HG02885 (cell line): ENCODE results near the gene EP300.
A peak's percentile ranks its signal among the peaks of the same experiment; 100 is the strongest.
"Not testable (repeated sequence)": the region's sequence is repeated elsewhere in the genome, so short reads cannot be mapped to it uniquely, and the experiment has no call there.

ENCODE experiments used
- ATAC-seq: cut with Tn5 transposase; IDR thresholded peaks from one replicate; pipeline ENCODE4 v1.9.1; 2021; ENCODE audit warnings: mild to moderate bottlenecking; ENCODE audit not compliant: unreplicated experiment, poor library complexity

EP300 gene

DNA sequence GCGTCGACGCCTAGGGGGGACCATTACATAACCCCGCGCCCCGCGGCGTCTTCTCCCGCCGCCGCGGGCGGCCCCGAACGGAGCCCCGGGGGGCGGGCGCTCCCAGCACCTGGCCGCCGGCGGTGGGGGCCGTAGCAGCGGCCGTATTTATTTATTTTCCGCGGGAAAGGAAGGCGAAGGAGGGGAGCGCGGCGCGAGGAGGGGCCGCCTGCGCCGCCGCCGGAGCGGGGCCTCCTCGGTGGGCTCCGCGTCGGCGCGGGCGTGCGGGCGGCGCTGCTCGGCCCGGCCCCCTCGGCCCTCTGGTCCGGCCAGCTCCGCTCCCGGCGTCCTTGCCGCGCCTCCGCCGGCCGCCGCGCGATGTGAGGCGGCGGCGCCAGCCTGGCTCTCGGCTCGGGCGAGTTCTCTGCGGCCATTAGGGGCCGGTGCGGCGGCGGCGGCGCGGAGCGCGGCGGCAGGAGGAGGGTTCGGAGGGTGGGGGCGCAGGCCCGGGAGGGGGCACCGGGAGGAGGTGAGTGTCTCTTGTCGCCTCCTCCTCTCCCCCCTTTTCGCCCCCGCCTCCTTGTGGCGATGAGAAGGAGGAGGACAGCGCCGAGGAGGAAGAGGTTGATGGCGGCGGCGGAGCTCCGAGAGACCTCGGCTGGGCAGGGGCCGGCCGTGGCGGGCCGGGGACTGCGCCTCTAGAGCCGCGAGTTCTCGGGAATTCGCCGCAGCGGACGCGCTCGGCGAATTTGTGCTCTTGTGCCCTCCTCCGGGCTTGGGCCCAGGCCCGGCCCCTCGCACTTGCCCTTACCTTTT, at the start of gene EP300:
TSS of gene EP300 (plus strand) at position 570 of the 795 bp plus-strand sequence. CDS start 413 bp downstream, outside the sequence.
- ATAC-seq: peak; percentile 35

- no peak for ATAC-seq
Observed at GRCh38 chr22:41043722-41044121, 48.7 kb upstream of the EP300 start.

- ATAC-seq: not testable (repeated sequence)
Observed at GRCh38 chr22:41045575-41045974, 46.8 kb upstream of the EP300 start.

DNA sequence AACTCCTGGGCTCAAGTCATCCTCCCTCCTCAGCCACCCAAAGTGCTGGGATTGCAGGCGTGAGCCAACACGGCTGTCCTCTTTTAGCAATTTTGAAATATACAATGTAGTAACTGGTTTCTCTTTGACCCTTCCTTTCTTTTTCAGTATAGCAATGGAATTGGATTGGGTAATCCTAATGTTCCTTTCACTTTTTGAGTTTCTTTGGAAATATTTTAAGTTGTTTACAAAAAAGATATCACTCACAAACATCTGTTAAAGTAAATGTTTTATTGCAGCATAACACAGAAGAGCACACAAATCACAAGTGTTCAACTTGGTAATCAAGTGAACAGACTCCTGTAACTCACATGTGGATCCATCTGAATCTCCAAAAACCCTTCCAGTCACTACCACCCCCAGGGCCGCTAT, 44.6 kb upstream of the EP300 start:
- no peak for ATAC-seq

DNA sequence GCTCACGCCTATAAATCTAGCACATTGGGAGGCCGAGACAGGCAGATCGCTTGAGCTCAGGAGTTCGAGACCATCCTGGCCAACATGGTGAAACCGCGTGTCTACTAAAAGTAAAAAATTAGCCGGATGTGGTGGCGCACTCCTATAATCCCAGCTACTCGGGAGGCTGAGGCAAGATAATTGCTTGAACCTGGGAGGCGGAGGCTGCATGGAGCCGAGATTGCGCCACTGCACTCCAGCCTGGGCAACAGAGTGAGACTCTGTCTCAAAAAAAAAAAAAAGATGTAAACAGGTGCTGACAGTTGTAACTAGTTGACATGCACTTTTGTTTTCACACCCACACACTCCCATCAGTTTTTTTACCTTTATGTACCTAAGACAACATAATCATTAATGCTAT, 44.0 kb upstream of the EP300 start:
- ATAC-seq: not testable (repeated sequence)

DNA sequence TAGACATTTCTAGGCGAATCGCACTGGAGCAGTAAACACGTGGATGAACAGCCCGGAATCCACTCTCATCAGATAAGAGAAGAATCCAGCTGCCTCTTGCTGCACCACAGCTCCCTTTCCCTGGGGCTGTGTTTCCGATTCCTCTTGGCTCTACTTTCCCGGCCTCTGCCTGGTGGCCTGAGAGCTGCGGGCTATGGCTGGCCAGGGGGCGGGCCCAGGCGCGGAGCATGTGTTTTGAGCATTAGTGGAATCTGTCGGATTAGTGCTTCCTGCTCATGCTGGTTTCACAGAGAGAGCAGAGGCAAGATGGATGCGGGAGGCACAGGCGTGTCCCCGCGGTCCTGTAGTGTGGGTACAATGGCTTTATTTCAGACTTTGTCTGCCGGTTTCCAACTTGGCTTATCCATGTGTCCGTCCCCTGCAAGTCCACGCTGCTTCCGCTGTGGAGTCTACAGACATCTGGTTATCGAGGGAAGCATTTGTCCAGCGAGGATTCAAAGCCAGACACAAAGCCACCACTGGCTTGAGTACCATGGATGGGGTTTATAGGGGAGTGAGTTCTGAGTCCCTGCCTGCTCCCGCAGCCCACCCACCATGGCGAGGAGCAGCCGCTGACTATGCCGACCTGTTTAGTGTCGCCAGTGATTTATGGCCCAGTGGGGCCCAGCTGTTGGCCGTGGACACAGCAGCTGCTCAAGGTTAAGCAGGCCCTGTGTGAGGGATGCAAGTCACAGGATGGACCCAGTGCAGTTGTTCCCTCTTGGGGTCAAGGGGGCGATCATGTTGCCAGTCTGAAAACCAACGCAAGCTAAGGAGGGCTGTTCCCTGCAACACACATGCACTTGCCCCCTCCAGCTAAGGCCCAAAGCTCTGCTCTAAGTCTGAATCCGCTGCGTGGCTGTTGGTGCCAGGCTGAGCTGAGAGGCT, 43.3 kb upstream of the EP300 start:
- no peak for ATAC-seq

GRCh38 chr22:41049795-41050194, 42.6 kb upstream of the EP300 start:
- not testable (repeated sequence) for ATAC-seq

- no peak for ATAC-seq
Observed at GRCh38 chr22:41050883-41051282, 41.5 kb upstream of the EP300 start.

- no peak for ATAC-seq
Observed at GRCh38 chr22:41052661-41053490, 39.5 kb upstream of the EP300 start.

DNA sequence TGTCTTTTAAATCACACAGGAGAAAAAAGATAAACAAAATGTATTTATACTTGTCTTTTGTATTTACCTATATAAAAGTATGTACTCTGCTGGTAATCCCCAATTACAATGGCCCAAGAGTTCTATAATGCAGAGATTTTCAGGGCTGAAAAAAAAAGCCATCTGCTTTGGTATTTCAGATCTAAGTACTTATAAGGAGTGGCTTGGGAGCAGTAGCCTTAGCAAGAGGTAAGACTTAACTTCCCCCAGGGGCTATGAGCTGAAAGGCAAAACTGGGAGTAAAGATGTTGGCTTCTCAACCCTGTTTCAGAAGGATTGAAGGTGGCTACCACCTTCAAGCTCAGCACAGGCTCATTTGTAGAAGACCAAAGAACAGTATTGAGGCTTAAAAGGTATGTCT, 35.3 kb upstream of the EP300 start:
- ATAC-seq: no peak

- ATAC-seq: no peak
Observed at GRCh38 chr22:41062146-41062545, 30.2 kb upstream of the EP300 start.

- ATAC-seq: not testable (repeated sequence)
Observed at GRCh38 chr22:41064326-41064725, 28.1 kb upstream of the EP300 start.

GRCh38 chr22:41066341-41066740, 26.1 kb upstream of the EP300 start:
- ATAC-seq: not testable (repeated sequence)

- ATAC-seq: not testable (repeated sequence)
Observed at GRCh38 chr22:41067968-41068367, 24.4 kb upstream of the EP300 start.

DNA sequence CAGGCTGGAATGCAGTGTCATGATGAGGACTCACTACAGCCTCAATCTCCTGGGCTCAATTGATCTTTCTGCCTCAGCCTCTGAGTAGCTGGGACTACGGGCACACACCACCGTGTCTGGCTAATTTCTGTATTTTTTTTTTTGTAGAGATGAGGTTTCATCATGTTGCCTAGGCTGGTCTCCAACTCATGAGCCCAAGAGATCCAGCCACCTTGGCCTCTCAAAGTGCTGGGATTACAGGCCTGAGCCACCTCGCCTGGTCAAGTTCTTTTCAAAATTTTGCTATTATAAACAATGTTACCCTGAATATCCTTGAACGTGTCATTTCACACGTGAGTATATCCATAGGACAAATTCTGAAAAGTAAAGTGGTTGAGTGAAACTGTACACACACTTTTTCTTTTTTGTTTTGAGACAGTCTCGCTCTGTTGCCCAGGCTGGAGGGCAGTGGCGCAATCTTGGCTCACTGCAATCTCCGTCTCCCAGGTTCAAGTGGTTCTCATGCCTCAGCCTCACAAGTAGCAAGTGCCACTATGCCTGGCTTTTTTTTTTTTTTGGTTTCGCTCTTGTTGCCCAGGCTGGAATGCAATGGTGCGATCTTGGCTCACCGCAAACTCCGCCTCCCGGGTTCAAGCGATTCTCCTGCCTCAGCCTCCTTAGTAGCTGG, 21.6 kb upstream of the EP300 start:
- ATAC-seq: no peak

- ATAC-seq: no peak
Observed at GRCh38 chr22:41074061-41074460, 18.3 kb upstream of the EP300 start.

DNA sequence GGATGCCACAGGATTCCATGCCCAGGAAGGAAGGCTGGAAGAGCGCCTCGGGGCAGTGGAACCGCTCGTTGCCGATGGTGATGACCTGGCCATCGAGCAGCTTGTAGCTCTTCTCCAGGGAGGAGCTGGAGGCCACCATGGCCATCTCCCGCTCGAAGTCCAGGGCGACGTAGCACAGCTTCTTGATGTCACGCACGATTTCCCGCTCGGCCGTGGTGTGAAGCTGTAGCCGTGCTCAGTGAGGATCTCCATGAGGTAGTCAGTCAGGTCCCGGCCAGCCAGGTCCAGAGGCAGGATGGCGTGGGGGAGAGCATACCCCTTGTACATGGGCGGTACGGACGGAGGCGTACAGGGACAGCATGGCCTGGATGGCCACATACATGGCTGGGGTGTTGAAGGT, 17.9 kb upstream of the EP300 start:
- no peak for ATAC-seq

- ATAC-seq: no peak
Observed at GRCh38 chr22:41074941-41075710, 17.3 kb upstream of the EP300 start.

GRCh38 chr22:41075946-41076345, 16.4 kb upstream of the EP300 start:
- ATAC-seq: no peak
